MM.1S (cell line): ENCODE data around the gene COQ9.

ENCODE experiments used
- DNase-seq: peaks from one replicate; pipeline ENCODE4 v3.0.0-alpha.2; 2015
- H2AFZ ChIP-seq: fragments of 300-600 bp; sonication (generic); 2 replicates; pipeline ENCODE4 v1.6.0; 2016; ENCODE audit warnings: antibody characterized with exemption, low read length
- H3F3A ChIP-seq: fragments of 300-600 bp; sonication (generic); 2 replicates; pipeline ENCODE4 v1.6.1; 2016; ENCODE audit warnings: mild to moderate bottlenecking, antibody characterized with exemption, low read length, moderate library complexity, mixed read lengths; ENCODE audit not compliant: insufficient read depth
- H3K27ac ChIP-seq: fragments of 300-600 bp; sonication (generic); 2 replicates; pipeline ENCODE4 v1.5.1; 2016; ENCODE audit warnings: mild to moderate bottlenecking, low read length
- H3K27me3 ChIP-seq: fragments of 300-600 bp; sonication (generic); replicated peaks from 2 replicates; pipeline ENCODE4 v1.6.0; 2016; ENCODE audit warnings: low read length; ENCODE audit not compliant: insufficient read depth
- H3K36me3 ChIP-seq: fragments of 300-600 bp; sonication (generic); replicated peaks from 2 replicates; pipeline ENCODE4 v1.6.1; 2016; ENCODE audit warnings: mild to moderate bottlenecking, low read length, mixed read lengths; ENCODE audit not compliant: insufficient read depth
- H3K4me1 ChIP-seq: fragments of 300-600 bp; sonication (generic); 2 replicates; pipeline ENCODE4 v1.6.1; 2016; ENCODE audit warnings: low read length, mixed read lengths
- H3K4me2 ChIP-seq: fragments of 300-600 bp; sonication (generic); 2 replicates; pipeline ENCODE4 v1.6.0; 2016; ENCODE audit warnings: low read depth, low read length
- H3K4me3 ChIP-seq: fragments of 300-600 bp; sonication (generic); 2 replicates; pipeline ENCODE4 v1.5.1; 2016; ENCODE audit warnings: low read length, mixed read lengths
- H3K79me2 ChIP-seq: fragments of 300-600 bp; sonication (generic); 2 replicates; pipeline ENCODE4 v1.6.1; 2016; ENCODE audit warnings: mixed run types, low read length, mixed read lengths
- H3K9ac ChIP-seq: fragments of 300-600 bp; sonication (generic); 2 replicates; pipeline ENCODE4 v1.6.1; 2016; ENCODE audit warnings: low read length, mixed read lengths
- H3K9me2 ChIP-seq: fragments of 300-600 bp; sonication (generic); replicated peaks from 2 replicates; pipeline ENCODE4 v1.6.1; 2016; ENCODE audit warnings: mild to moderate bottlenecking, low read length, mixed read lengths; ENCODE audit not compliant: insufficient read depth
- H3K9me3 ChIP-seq: fragments of 300-600 bp; sonication (generic); replicated peaks from 2 replicates; pipeline ENCODE4 v1.6.1; 2016; ENCODE audit warnings: mild to moderate bottlenecking, low read length, mixed read lengths; ENCODE audit not compliant: insufficient read depth
- H4K20me1 ChIP-seq: fragments of 300-600 bp; sonication (generic); 2 replicates; pipeline ENCODE4 v1.6.1; 2016; ENCODE audit warnings: mild to moderate bottlenecking, low read length, moderate library complexity, mixed read lengths; ENCODE audit not compliant: insufficient read depth
- EZH2 ChIP-seq: fragments of 300-600 bp; sonication (generic); optimal IDR thresholded peaks from 2 replicates; pipeline ENCODE3; 2017; ENCODE audit warnings: low read depth, mild to moderate bottlenecking, antibody characterized with exemption, low read length, mixed read lengths
- EZH2phosphoT487 ChIP-seq: fragments of 300-600 bp; sonication (generic); IDR thresholded peaks from 2 replicates; pipeline ENCODE4 v1.6.1; 2018; ENCODE audit warnings: antibody characterized with exemption, low read length
- TF ChIP-seq, protein P1 (sequence below): fragments of 300-600 bp; sonication (generic); IDR thresholded peaks from 2 replicates; pipeline ENCODE4 v1.5.1; 2016; ENCODE audit warnings: antibody characterized with exemption, low read length, mixed read lengths

COQ9 gene

DNA sequence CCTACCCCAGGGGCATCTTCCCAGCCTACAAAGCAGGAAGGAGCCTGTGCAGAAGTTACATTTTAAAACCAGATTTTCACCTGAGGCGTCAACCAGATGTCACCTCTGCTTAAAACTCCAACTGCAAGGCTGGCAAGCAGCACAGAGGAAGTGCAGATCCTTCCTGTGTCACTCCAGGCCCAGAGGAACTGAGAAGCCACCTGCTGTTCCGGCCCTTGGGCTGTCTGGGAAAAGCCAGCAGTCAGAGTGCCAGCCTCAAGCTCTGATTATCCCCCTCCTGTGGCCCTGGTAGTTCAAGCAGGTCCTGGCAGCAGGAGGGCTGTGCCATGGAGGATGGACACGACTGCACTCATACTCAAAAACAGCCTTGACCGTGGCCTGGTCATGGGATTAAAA is 25.4 kb downstream of the COQ9 start:
- Histone ChIP-seq H3K9me3 (no peaks in the 10 kb centered on the region), H2AFZ (no peak overlapping the region), H3K9me2 (no peaks in the 10 kb centered on the region), H4K20me1 (no peaks in the 10 kb centered on the region), H3F3A (no peaks in the 10 kb centered on the region; the same call in 1 of the 2 replicates), H3K9ac (no peak overlapping the region), H3K4me2 (no peak overlapping the region), H3K27ac (no peak overlapping the region), H3K36me3 (no peaks in the 10 kb centered on the region; the same call in 1 of the 2 replicates), H3K79me2 (no peaks in the 10 kb centered on the region), H3K4me1 (peaks cover 9% of the 10 kb centered on the region; the same call in 1 of the 2 replicates), H3K4me3 (no peak overlapping the region), H3K27me3 (no peaks in the 10 kb centered on the region)
- TF ChIP-seq, protein P1, sequence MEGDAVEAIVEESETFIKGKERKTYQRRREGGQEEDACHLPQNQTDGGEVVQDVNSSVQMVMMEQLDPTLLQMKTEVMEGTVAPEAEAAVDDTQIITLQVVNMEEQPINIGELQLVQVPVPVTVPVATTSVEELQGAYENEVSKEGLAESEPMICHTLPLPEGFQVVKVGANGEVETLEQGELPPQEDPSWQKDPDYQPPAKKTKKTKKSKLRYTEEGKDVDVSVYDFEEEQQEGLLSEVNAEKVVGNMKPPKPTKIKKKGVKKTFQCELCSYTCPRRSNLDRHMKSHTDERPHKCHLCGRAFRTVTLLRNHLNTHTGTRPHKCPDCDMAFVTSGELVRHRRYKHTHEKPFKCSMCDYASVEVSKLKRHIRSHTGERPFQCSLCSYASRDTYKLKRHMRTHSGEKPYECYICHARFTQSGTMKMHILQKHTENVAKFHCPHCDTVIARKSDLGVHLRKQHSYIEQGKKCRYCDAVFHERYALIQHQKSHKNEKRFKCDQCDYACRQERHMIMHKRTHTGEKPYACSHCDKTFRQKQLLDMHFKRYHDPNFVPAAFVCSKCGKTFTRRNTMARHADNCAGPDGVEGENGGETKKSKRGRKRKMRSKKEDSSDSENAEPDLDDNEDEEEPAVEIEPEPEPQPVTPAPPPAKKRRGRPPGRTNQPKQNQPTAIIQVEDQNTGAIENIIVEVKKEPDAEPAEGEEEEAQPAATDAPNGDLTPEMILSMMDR, result no peak
- TF ChIP-seq EZH2, result no peak
- no peak for TF ChIP-seq EZH2phosphoT487
- DNase-seq, result no peak

GRCh38 chr16:57473176-57473840 is 26.0 kb downstream of the COQ9 start:
- no peaks in the 10 kb centered on the region for H3K27me3 ChIP-seq
- no peak overlapping the region for H2AFZ ChIP-seq
- H3K36me3 ChIP-seq, result no peaks in the 10 kb centered on the region; the same call in 1 of the 2 replicates
- H3K9me2 ChIP-seq, result no peaks in the 10 kb centered on the region
- no peaks in the 10 kb centered on the region for H4K20me1 ChIP-seq
- peaks cover 9% of the 10 kb centered on the region; the same call in 1 of the 2 replicates for H3K4me1 ChIP-seq
- DNase-seq, result no peak
- H3K27ac ChIP-seq, result no peak overlapping the region
- no peak overlapping the region for H3K9ac ChIP-seq
- no peak overlapping the region for H3K4me2 ChIP-seq
- no peak overlapping the region for H3K4me3 ChIP-seq
- H3K9me3 ChIP-seq, result no peaks in the 10 kb centered on the region
- no peaks in the 10 kb centered on the region; the same call in 1 of the 2 replicates for H3F3A ChIP-seq
- no peaks in the 10 kb centered on the region for H3K79me2 ChIP-seq
- no peak for TF ChIP-seq EZH2phosphoT487
- TF ChIP-seq, protein P1, result no peak
- no peak for TF ChIP-seq EZH2

- Histone ChIP-seq H3K9ac (no peak overlapping the region), H3K27ac (no peak overlapping the region), H3K36me3 (no peaks in the 10 kb centered on the region; the same call in 1 of the 2 replicates), H3K9me2 (no peaks in the 10 kb centered on the region), H3K4me2 (no peak overlapping the region), H3F3A (no peaks in the 10 kb centered on the region; the same call in 1 of the 2 replicates), H3K79me2 (no peaks in the 10 kb centered on the region), H3K27me3 (no peaks in the 10 kb centered on the region), H4K20me1 (no peaks in the 10 kb centered on the region), H2AFZ (no peak overlapping the region), H3K9me3 (no peaks in the 10 kb centered on the region), H3K4me3 (no peak overlapping the region), H3K4me1 (peaks cover 9% of the 10 kb centered on the region; the same call in 1 of the 2 replicates)
- TF ChIP-seq EZH2phosphoT487 (no peak), EZH2 (no peak)
- TF ChIP-seq, protein P1, result no peak
- no peak for DNase-seq
These were observed 26.6 kb downstream of the COQ9 start for GRCh38 chr16:57473906-57474305.
